ENCODE measurements around the gene THSD7A.

DNA sequence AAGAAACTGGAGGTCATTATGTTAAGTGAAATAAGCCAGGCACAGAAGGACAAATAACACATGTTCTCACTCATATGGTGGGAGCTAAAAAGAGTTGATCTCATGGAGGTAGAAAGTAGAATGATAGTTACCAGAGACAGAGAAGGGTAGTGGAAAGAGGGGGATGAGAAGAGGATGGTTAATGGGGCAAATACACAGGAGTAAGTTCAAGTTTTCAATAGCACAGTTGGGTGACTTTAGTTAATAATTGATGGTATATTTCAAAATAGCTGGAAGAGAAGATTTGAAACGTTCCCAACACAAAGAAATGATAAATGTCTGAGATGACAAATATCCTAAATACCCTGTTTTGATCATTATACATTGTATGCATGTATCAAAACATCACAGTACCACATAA lies 261.8 kb downstream of the THSD7A start:
- TF ChIP-seq POLR2A (IDR thresholded peaks at IDR 0.05; ENCODE audit: low read depth, low read length) (no peak), POLR2AphosphoS5 (IDR thresholded peaks at IDR 0.05; ENCODE audit: low read depth, low read length) (no peak), TAF1 (IDR thresholded peaks at IDR 0.05; ENCODE audit: borderline replicate concordance, low read depth, low read length) (no peak)

All from GM12892 (cell line).